Lower lobe of right lung (tissue), 2 donors: ENCODE results near the gene LRCH4. TPM values are rescaled to one million over a fixed set of nuclear protein-coding genes. Genes with fewer than 3 reads are reported as not detected.
A peak's percentile ranks its signal among the peaks of the same experiment; 100 is the strongest.

Experiments used
- ATAC-seq, 2 donors: fragments of 200-7000 bp; cut with Tn5 transposase; one replicate each; pipeline ENCODE4 v1.9.1; 2020 to 2022; ENCODE audit warnings: mild to moderate bottlenecking in 2 of 2, moderate library complexity in 2 of 2
- DNase-seq: peaks from one replicate; pipeline ENCODE4 v3.0.0-alpha.2; 2020
- H3K27ac ChIP-seq: fragments of 200-600 bp; one replicate; pipeline ENCODE4 v1.8.0; 2022
- H3K27me3 ChIP-seq: fragments of 200-600 bp; one replicate; pipeline ENCODE4 v1.8.0; 2022; ENCODE audit warnings: low read depth
- H3K36me3 ChIP-seq: fragments of 200-600 bp; one replicate; pipeline ENCODE4 v1.8.0; 2022; ENCODE audit warnings: mild to moderate bottlenecking
- H3K4me1 ChIP-seq: fragments of 200-600 bp; one replicate; pipeline ENCODE4 v1.8.0; 2022
- H3K4me3 ChIP-seq: fragments of 200-600 bp; one replicate; pipeline ENCODE4 v1.8.0; 2022; ENCODE audit warnings: mild to moderate bottlenecking
- H3K9me3 ChIP-seq: fragments of 200-600 bp; one replicate; pipeline ENCODE4 v1.8.0; 2022
- CTCF ChIP-seq: fragments of 200-600 bp; IDR thresholded peaks from one replicate; pipeline ENCODE4 v1.8.0; 2022; ENCODE audit warnings: antibody characterized with exemption, mild to moderate bottlenecking
- intact Hi-C: fragments of 100-400 bp; cut with DNase I; formaldehyde crosslinking; loops from one replicate; pipeline ENCODE4 v1.11.0; 2022
- total RNA-seq: library from RNA; stranded (reverse); fragmentation: NEBNext Ultra II Directional; extraction: Animal tissue kit (Norgen Biotek cat#: 25700); gene quantifications from one replicate; pipeline ENCODE4 v1.2.1, GENCODE V29; 2021
- donor health status: DM: no; HTN: yes; CAD: no; lungs with severe emphysema.

The LRCH4 gene
- total RNA-seq, 1 donor from 2014 or later = 80.3 TPM

GRCh38 chr7:100604028-100604975 lies 18.4 kb upstream of the LRCH4 start:
- Histone ChIP-seq H3K4me1 (peaks cover 13% of the 10 kb centered on the region), H3K9me3 (no peaks in the 10 kb centered on the region), H3K4me3 (peak overlapping the region; percentile 71), H3K36me3 (no peaks in the 10 kb centered on the region), H3K27me3 (no peaks in the 10 kb centered on the region), H3K27ac (peak overlapping the region; percentile 51)
- DNase-seq (peak; percentile 85), ATAC-seq (peak; percentile 87)
- TF ChIP-seq CTCF = peak; percentile 39
- intact Hi-C loops = no loop called here

GRCh38 chr7:100603726-100604027 lies 17.7 kb upstream of the LRCH4 start:
- H3K36me3 ChIP-seq = no peaks in the 10 kb centered on the region
- no peaks in the 10 kb centered on the region for H3K27me3 ChIP-seq
- intact Hi-C loops = no loop called here
- TF ChIP-seq CTCF = no peak
- no peaks in the 10 kb centered on the region for H3K9me3 ChIP-seq
- H3K27ac ChIP-seq = peak overlapping the region; percentile 51
- H3K4me3 ChIP-seq = peak overlapping the region; percentile 71
- ATAC-seq (peak in 1 of 2 donors; percentile 1), DNase-seq (no peak)
- H3K4me1 ChIP-seq = peaks cover 13% of the 10 kb centered on the region

- Histone ChIP-seq H3K9me3 (no peaks in the 10 kb centered on the region), H3K27ac (peak overlapping the region; percentile 51), H3K4me1 (peaks cover 13% of the 10 kb centered on the region), H3K4me3 (peak overlapping the region; percentile 71), H3K36me3 (no peaks in the 10 kb centered on the region), H3K27me3 (no peaks in the 10 kb centered on the region)
- DNase-seq (no peak), ATAC-seq (peak; percentile 21 to 36)
- intact Hi-C loops = no loop called here
- TF ChIP-seq CTCF = no peak
Measured at GRCh38 chr7:100602889-100603725, 17.2 kb upstream of the LRCH4 start.

GRCh38 chr7:100600730-100601038 lies 14.8 kb upstream of the LRCH4 start:
- peaks cover 12% of the 10 kb centered on the region for H3K4me1 ChIP-seq
- intact Hi-C loops = no loop called here
- H3K27ac ChIP-seq = no peak overlapping the region
- H3K4me3 ChIP-seq = no peak overlapping the region
- H3K9me3 ChIP-seq = no peaks in the 10 kb centered on the region
- no peak for ATAC-seq
- H3K36me3 ChIP-seq = no peaks in the 10 kb centered on the region
- TF ChIP-seq CTCF = no peak
- no peak for DNase-seq
- H3K27me3 ChIP-seq = no peaks in the 10 kb centered on the region

- DNase-seq (no peak), ATAC-seq (no peak)
- Histone ChIP-seq H3K27me3 (no peaks in the 10 kb centered on the region), H3K36me3 (no peaks in the 10 kb centered on the region), H3K9me3 (no peaks in the 10 kb centered on the region), H3K4me3 (no peak overlapping the region), H3K27ac (no peak overlapping the region), H3K4me1 (peaks cover 6% of the 10 kb centered on the region)
- no peak for TF ChIP-seq CTCF
- intact Hi-C loops = no loop called here
Measured at GRCh38 chr7:100599911-100600729, 14.2 kb upstream of the LRCH4 start.
